A673 (cell line): ENCODE data around the gene RANBP3. TPM values are rescaled to one million over a fixed set of nuclear protein-coding genes. Genes with fewer than 3 reads are reported as not detected.

ENCODE experiments used
- BruUV-seq: library from RNA; stranded (reverse); fragments of 400-500 nt; replicated peaks from 2 replicates; lab custom pipeline; 2021; lab: Mats Ljungman, UMichigan
- CTCF ChIA-PET: fragments of 300-600 bp; sonication (Branson Sonifier 250); formaldehyde crosslinking; loops from one replicate; lab custom pipeline; 2022; ENCODE audit warnings: antibody characterized with exemption; lab: Charles Lee
- POLR2A ChIA-PET: fragments of 300-600 bp; sonication (Branson Sonifier 250); formaldehyde crosslinking; loops from one replicate; lab custom pipeline; 2022; ENCODE audit warnings: antibody characterized with exemption; ENCODE audit not compliant: low non-redundant PET; lab: Charles Lee
- DNase-seq: peaks from one replicate; pipeline ENCODE4 v3.0.0-alpha.2; 2015; ENCODE audit warnings: low spot score
- H3K27ac ChIP-seq: fragments of 200-600 bp; sonication (generic); 2 replicates; pipeline ENCODE4 v1.5.1; 2016; ENCODE audit warnings: mixed run types, low read depth, mild to moderate bottlenecking, mixed read lengths, antibody characterized with exemption, low read length; ENCODE audit not compliant: poor library complexity, severe bottlenecking
- H3K27me3 ChIP-seq: fragments of 200-600 bp; sonication (generic); replicated peaks from 2 replicates; pipeline ENCODE4 v1.6.1; 2017; ENCODE audit warnings: mixed run types, low read depth, mild to moderate bottlenecking, mixed read lengths, antibody characterized with exemption, low read length; ENCODE audit not compliant: insufficient read depth, poor library complexity
- H3K36me3 ChIP-seq: fragments of 200-600 bp; sonication (generic); 2 replicates; pipeline ENCODE4 v1.6.1; 2016; ENCODE audit warnings: mixed run types, mild to moderate bottlenecking, mixed read lengths, antibody characterized with exemption, low read length; ENCODE audit not compliant: insufficient read depth, poor library complexity, severe bottlenecking
- H3K4me1 ChIP-seq: fragments of 200-600 bp; sonication (generic); 2 replicates; pipeline ENCODE4 v1.6.1; 2017; ENCODE audit warnings: mixed run types, mild to moderate bottlenecking, mixed read lengths, antibody characterized with exemption, low read length; ENCODE audit not compliant: insufficient read depth, poor library complexity, severe bottlenecking
- H3K4me3 ChIP-seq: fragments of 200-600 bp; sonication (generic); 2 replicates; pipeline ENCODE4 v1.5.1; 2016; ENCODE audit warnings: low read depth, mixed run types, mild to moderate bottlenecking, mixed read lengths, low read length; ENCODE audit not compliant: poor library complexity, severe bottlenecking
- H3K9me3 ChIP-seq: fragments of 200-600 bp; sonication (generic); 2 replicates; pipeline ENCODE4 v1.6.1; 2016; ENCODE audit warnings: mixed run types, low read depth, mild to moderate bottlenecking, mixed read lengths, antibody characterized with exemption, low read length; ENCODE audit not compliant: poor library complexity, severe bottlenecking
- CTCF ChIP-seq: fragments of 300-800, 200-600 bp; sonication (generic); conservative IDR thresholded peaks from 2 replicates; pipeline ENCODE4 v1.5.1; 2017; ENCODE audit warnings: low read depth, mild to moderate bottlenecking, antibody characterized with exemption, low read length, moderate library complexity, mixed read lengths
- EZH2 ChIP-seq: fragments of 200-600 bp; sonication (generic); IDR thresholded peaks from 2 replicates; pipeline ENCODE4 v1.6.1; 2017; ENCODE audit warnings: borderline replicate concordance, low read depth, mild to moderate bottlenecking, mixed read lengths, antibody characterized with exemption, low read length; ENCODE audit not compliant: poor library complexity, severe bottlenecking
- intact Hi-C: fragments of 100-400 bp; cut with micrococcal nuclease; formaldehyde crosslinking; loops from one replicate; pipeline ENCODE4 v1.10.0; 2022; ENCODE audit not compliant: unreplicated experiment
- total RNA-seq: library from RNA; stranded (reverse); gene quantifications from 2 replicates; pipeline ENCODE4 v1.2.3, GENCODE V29; 2021

The RANBP3 gene
- total RNA-seq, 1 experiment from 2014 or later: 130 TPM

- ChIA-PET POLR2A (no interaction called here), CTCF (interaction anchor here (1.1 kb wide), 1 partner anchor 131 kb away, joined by 3 read pairs; no protein-coding TSS in a partner anchor)
- Histone ChIP-seq H3K9me3 (no peaks in the 10 kb centered on the region), H3K4me3 (no peak overlapping the region), H3K27ac (no peak overlapping the region), H3K4me1 (no peaks in the 10 kb centered on the region), H3K27me3 (no peaks in the 10 kb centered on the region), H3K36me3 (peaks cover 52% of the 10 kb centered on the region)
- BruUV-seq: no TSS peak
- no peak for TF ChIP-seq CTCF
- no peak for TF ChIP-seq EZH2
- intact Hi-C loops: no loop called here
- DNase-seq: no peak
These were observed 43.0 kb downstream of the RANBP3 start for GRCh38 chr19:5934774-5935472.

GRCh38 chr19:5934069-5934401 is 43.9 kb downstream of the RANBP3 start:
- CTCF ChIA-PET: no interaction called here
- no peak overlapping the region for H3K27ac ChIP-seq
- H3K4me1 ChIP-seq: no peaks in the 10 kb centered on the region
- DNase-seq: no peak
- H3K4me3 ChIP-seq: no peak overlapping the region
- H3K27me3 ChIP-seq: no peaks in the 10 kb centered on the region
- peaks cover 54% of the 10 kb centered on the region for H3K36me3 ChIP-seq
- TF ChIP-seq CTCF: no peak
- no peak for TF ChIP-seq EZH2
- intact Hi-C loops: no loop called here
- POLR2A ChIA-PET: interaction anchor here (0.6 kb wide), 1 partner anchor 14 kb away, joined by 3 read pairs; no protein-coding TSS in a partner anchor
- BruUV-seq: no TSS peak
- H3K9me3 ChIP-seq: no peaks in the 10 kb centered on the region

GRCh38 chr19:5933391-5934068 is 44.4 kb downstream of the RANBP3 start:
- BruUV-seq: no TSS peak
- ChIA-PET POLR2A (interaction anchor here (0.6 kb wide), 1 partner anchor 14 kb away, joined by 3 read pairs; no protein-coding TSS in a partner anchor), CTCF (no interaction called here)
- H3K36me3 ChIP-seq: peaks cover 59% of the 10 kb centered on the region
- H3K4me1 ChIP-seq: no peaks in the 10 kb centered on the region
- no peaks in the 10 kb centered on the region for H3K27me3 ChIP-seq
- no peaks in the 10 kb centered on the region for H3K9me3 ChIP-seq
- TF ChIP-seq EZH2: no peak
- TF ChIP-seq CTCF: no peak
- H3K4me3 ChIP-seq: no peak overlapping the region
- no peak for DNase-seq
- intact Hi-C loops: no loop called here
- no peak overlapping the region for H3K27ac ChIP-seq
